NCI-H1694 treated with DMSO at 0.1 percent for 48 hours (cell line): ENCODE measurements around the gene ZBTB5.
"Not testable (repeated sequence)": the region's sequence is repeated elsewhere in the genome, so short reads cannot be mapped to it uniquely, and the experiment has no call there.

Experiments used
- DNase-seq: peaks from one replicate; lab custom pipeline; 2025; lab: John Stamatoyannopoulos, UW

ZBTB5 gene

DNA sequence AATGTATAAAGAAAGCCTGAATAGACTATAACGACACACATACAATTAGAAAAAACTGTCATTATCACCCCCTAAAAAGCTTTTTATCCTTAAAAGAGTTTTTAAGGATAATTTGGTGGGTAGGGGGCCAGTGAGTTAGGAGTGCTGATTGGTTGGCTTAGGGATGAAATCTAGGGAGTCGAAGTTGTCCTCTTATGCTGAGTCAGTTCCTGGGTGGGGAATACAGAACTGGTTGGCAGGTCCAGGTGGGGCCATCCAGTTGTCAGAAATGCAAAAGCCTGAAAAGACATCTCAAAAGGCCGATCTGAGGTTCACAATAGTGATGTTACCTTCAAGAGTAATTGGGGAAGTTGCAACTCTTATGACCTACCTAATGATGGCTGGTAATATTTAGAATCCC is 13.6 kb downstream of the ZBTB5 start:
- DNase-seq: no peak

DNA sequence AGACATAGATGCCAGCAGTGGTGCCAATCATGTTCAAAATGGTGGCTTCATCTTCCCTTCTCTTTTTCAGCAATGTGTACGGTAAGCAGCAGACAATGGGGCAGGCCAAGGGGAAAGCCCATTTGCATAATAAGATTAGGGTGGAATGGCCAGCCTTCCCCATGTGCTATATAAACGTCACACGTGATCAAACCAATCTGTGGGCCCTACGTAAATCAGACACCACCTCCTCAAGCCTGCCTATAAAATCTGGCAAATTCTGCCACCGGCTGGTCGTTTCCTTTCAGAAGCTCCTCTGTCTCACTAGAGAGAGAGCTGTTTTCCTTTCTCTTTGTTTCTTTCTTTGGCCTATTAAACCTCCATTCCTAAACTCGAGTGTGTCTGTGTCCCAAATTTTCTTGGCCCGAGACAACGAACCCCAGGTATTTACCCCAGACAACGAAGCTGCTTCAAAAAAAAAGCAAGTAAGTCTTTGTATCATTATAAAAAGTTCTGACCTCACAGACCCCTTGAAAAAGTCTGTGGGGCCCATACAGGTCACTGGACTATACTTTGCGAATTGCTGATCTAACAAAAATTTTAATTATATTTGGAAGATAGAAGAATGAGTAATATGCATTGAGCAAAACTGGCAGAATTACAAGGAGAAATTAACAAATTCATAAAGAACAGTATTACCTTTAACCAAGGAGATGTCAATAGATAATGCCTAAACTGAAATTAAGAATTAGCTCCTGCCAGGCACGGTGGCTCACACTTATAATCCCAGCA is 15.2 kb downstream of the ZBTB5 start:
- no peak for DNase-seq

DNA sequence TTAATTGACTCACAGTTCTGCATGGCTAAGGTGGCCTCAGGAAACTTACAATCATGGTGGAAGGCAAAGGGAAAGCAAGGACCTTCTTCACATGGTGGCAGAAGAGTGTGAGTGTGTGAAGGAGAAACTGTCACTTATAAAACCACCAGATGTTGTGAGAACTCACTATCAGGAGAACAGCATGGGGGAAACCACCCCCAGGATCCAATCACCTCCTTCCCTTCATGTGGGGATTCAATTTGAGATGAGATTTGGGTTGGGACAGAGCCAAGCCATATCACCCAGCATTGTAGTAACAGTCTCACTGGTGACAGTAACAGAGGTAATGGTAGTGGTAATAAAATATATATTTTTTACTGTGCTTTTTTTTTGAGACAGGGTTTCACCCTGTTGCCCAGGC is 18.1 kb downstream of the ZBTB5 start:
- no peak for DNase-seq

DNA sequence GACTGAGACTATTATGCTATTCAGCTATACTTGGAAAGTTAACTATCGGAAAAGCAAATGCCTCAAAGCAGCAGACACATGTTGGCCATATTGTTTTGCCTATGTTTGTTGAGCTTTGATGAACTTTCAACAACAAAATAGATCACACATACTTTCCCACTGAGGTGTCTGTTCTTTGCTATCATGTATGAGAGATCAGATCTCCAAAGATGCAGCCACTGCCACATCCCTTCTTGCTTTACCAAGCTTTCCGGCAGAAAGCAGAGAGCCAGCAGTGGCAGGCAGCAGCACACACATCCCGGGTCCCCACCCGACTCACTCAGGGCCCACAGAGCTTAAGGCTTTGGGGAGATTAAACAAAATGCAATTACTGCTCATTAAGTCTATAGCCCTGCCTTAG is 18.8 kb downstream of the ZBTB5 start:
- DNase-seq: no peak

DNA sequence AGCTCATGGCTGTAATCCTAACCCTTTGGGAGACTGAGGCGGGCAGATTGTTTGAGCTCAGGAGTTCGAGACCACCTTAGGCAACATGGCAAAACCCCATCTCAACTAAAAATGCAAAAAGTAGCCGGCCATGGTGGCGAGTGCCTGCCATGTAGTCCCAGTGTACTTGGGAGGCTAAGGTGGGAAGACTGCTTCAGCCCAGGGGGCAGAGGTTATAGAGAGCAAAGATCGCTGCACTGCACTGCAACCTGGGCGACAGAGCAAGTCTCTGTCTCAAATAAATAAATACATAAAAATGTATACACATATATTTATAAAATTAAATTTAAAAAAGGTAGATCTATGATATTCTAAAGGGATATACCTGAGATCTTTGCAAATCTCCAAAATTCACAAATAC is 19.4 kb downstream of the ZBTB5 start:
- DNase-seq: no peak

DNA sequence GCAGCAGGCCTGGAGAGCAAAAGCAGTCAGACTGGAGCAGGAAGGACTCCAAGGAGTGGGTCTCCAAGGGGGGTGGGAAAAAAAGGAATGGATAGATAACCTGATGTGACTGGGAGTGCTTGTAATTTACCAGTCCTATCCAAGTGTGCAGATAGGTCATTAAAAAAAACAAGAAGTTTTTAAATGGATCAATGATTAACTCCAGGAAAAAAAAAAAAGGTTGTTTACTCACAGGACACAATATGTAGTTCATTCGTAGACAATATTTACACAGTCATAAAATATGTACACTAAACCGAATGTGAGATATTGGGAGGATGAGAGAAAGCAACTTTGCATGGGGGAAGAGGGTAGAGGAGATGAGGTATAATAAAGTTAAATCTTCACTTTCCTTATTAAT is 20.4 kb downstream of the ZBTB5 start:
- DNase-seq: no peak

DNA sequence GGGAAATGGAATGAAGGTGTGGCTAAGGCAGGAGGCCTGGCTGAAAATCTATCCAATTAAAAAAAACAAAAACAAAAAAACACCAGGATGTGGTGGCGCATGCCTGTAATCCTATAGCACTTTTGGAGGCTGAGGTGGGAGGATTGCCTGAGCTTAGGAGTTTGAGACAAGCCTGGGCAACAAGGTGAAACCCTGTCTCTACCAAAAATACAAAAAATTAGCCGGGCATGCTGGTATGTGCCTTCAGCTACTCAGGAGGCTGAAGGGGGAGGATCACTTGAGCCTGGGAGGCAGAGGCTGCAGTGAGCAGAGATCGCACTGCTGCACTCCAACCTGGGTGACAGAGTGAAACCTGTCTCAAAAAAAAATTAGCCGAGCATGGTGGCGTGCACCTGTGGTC is 21.7 kb downstream of the ZBTB5 start:
- no peak for DNase-seq

DNA sequence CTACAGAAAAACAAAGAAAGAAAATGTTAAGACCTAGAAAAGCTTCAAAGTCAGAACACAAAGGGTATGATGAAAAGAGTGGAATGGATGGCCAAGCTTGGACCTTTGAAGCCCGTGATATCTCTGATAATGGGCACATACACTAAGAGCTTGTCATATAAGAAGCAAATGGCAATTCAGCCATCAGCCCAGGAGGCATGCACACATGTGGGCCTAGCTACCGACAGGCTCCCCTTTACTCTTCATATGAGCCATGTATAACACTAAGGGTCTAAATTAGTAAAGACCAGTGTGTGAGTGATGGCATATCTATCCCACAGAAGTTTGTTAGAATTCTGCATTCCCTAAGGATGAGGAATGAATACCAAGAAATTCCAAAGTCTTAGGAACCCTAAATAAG is 22.7 kb downstream of the ZBTB5 start:
- DNase-seq: no peak

DNA sequence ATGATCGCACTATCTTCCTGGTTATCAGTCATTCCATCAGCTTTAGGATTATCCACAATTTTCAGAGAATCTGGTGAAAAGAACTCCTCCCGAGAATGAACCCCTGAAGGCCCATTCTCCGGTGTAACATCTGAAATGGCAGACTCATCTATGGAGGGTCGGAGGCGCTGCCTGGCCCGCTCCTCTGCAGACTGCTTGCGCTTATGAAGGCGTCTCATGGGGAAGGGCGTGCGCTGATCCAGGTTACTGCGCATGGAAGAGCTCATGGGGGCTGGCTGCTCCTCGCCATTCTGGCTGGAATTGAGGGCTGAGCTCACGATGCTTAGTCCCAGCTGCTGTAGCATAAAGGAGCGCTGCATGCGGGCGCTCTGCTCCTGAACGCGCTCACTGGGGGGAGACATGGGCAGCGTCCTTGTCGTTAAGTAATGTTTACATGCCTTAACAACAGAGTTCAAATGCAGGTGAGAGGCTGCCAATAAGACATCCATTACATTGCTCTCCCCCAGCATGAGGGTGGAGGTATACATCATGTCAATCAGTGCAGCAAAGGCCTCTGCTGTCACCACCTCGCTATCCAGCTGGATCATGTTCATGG is 23.4 kb downstream of the ZBTB5 start:
- no peak for DNase-seq

DNA sequence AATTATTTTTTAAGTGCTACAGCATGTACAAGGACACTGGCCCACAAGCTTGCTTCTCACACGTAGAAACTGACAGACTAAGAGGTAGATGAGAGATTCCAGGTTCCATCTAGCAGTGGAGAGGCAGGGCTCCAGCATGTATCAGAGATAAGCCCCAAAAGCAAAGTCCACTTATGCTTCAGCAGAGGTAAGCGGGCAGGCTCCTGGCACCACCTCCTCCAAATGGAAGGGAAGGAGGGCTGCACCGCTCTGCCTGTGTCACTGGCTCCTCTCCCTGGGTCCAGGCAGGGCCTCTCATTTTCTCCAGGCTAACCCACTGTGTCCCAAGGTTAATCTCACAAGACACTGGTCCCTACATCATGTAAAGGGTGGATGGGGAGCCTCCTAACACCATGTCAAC is 26.9 kb downstream of the ZBTB5 start:
- DNase-seq: no peak

DNA sequence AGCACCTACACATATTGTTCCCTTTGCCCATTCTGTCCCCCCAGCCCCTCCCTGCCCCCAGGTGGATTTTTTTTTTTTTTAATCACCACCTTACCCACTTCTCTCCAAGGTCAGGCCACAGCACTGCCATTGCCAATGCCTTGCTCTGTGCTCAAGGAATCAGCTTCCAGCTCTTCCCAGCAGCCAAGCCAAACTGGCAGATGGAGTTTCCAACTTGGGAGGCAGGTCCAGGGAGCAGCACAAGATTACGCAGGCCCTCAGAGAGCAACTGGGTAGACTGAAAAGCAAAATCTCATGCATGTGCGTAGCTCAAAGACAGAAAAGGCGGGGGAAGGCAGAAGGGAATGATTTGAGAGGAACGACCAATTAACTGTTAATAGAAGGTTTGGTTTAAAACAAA is 27.6 kb downstream of the ZBTB5 start:
- DNase-seq: no peak

DNA sequence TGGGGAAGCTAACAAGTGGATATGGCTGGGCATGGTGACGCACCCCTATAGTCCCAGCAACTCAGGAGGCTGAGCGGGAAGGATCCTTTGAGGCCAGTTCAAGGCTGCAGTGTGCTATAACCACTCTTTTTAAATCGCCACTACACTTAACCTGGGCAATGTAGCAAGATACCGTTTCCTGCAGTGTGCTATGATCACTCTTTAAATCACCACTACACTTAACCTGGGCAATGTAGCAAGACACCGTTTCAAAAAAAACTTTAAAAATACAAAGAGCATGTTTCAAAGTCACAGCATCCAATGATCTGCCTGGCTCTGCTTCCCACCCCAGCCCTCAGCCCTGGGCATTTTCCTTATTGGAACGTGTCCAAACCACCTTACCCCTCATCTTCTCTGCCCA is 28.2 kb downstream of the ZBTB5 start:
- no peak for DNase-seq

DNA sequence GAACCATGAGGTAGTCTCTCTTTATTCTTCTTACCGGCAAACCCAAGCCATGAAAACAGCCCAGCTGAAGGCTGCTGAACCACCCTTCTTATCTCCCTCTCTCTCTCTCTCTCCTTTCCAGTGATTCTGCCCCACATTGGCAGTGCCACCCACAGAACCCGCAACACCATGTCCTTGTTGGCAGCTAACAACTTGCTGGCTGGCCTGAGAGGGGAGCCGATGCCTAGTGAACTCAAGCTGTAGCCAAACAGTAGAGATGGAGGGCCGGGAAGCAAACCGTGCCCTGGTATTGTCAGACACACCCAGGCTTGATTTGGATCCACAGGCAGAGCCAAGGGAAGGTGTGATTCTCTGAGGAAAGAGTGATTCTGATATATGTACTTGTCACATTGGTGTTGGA is 28.7 kb downstream of the ZBTB5 start:
- no peak for DNase-seq

DNA sequence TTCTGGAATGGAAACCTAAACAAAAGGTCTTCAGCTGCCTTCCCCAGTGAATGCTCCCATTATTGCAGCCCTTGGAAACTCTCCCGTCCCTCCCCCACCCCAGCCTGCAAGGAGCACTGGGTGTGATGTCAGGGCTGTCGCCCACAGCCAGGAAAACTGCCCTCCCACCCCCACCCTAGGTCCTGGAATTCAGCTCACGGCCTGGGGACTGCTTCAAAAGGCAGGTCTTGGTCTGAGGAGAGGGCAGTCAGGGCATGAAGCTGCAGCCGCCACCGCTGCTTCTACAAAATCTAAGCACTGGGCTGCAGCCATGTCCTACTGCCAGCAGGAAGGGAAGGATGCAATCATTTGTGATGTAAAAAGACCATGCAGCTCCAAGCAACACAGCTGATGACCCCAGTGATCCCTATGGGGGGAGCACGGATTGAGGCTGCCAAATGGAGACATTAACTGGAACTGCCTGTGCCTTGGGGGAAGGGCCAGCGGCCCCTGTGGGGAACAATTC is 31.3 kb downstream of the ZBTB5 start:
- no peak for DNase-seq

DNA sequence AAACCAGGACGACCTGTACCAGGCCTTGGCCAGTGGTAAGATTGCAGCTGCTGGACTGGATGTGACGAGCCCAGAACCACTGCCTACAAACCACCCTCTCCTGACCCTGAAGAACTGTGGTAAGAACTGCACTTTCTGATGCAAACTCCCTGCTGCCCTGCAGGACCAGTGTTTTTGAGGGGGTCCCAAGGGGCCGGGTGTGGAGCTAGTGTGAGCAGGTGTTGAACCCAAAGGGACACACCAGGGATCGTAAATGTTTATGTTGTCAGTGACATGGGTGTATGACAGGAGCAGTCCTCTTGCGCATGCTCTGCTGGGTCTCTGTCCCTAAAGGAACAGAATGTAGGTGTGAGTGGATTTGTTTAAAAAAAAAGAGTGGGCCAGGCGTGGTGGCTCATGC is 33.2 kb downstream of the ZBTB5 start:
- DNase-seq: no peak

DNA sequence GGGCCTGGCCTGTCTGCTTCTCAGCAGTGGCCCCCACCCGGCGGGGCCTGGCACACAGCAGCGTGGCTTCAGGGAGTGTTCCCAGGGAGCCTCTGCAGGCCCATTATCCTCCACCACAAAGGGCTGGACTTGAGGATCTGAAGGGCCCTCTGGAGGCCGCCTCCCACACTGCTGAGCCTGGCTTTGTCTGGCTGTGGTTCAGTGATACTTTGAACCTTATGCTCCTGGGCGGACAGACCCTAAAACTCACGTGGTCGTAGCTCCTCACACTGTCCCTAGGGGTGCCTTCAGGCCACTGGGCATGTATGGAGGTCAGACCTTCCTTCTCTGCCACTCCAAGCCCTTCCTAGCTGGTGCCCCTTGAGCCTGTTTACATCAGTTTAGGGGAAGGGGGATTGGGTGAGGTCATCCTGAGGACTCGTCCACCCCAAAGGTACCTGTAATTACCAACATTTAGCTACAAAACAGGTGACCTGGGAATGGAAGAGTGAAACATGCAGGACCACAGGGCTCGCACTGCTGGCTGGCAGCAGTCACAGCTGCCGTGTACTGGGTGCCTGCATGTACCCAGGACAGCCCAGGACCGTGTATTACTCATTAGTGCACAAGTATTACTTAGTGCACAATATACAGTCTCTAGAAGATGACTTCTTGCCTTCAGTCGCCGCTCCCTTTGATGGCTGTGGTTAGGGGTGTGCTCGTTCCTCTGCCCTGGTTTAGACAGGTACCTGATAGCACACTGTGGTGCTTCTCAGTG is 34.2 kb downstream of the ZBTB5 start:
- no peak for DNase-seq

DNA sequence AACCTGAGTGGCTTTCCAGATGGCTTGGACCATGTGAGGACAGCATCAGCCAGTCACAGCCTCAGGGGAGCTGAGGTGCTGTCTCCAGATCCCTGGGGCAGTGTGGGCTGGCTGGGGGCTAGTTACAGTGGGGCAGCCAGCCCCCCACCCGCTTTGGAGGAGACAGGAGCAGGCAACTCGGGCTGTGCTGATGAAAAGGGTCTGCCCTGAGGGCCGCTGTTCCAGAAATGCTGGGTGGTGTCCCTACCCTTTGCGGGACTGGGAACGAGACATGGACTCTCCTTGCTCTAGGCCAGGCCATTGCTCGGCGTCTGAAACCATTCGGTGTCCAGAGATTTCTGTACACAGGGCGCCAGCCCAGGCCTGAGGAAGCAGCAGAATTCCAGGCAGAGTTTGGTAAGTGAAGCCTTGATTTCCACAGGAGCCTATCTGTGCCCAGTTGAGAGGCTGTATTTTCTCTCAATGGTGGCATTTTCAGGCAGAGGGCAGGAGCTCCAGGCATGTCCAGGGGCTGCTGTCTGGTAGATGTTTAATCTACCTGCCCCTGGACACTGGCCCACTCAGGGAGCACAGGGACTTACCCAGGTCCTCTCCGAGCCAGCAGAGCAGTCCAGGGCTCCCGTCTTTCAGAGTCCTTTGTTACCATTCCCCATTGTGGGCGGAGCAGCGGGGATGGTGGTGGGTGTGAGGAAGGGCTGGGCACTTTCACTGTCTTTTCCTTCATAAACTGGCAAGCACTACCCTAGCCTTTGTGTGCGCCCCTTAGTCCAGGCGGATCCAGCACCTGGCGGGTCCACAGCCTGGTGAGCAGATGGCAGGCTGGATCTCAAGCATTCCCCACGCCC is 35.6 kb downstream of the ZBTB5 start:
- DNase-seq: no peak

DNA sequence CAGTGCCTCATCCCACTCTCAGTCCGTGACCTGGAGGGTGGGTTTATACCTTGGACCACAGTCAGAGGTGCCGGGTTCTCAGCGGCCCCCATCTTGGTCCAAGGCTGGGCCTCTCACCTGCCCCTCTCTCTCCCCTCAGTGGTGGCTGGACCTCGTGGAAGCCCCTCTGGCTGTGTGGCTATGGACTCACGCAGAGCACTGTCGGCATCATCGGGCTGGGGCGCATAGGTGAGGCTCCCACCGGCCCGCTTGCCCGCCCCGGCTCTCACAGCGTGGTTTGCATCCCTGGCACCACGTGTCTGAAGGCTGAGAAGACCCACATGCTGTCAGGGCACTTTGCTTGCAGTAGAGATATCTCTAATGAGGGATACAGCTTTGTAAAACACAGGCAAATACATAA is 36.9 kb downstream of the ZBTB5 start:
- no peak for DNase-seq

DNA sequence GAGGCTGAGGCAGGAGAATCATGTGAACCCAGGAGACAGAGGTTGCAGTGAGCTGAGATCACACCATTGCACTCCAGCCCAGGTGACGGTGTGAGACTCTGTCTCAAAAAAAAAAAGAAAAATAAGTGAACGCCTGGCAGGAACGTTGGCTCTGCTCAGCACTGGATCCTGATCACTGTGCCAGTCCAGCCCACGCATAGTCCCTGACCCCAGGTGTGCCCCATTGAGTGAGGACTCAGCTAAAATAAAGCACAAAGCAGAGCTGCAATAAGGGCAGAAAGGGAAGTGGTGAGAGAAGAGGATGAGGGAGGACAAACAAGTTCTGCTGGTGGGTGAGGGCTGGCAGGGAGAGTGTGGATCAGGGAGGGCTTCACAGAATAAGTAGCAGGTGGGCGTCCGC is 38.4 kb downstream of the ZBTB5 start:
- no peak for DNase-seq

DNA sequence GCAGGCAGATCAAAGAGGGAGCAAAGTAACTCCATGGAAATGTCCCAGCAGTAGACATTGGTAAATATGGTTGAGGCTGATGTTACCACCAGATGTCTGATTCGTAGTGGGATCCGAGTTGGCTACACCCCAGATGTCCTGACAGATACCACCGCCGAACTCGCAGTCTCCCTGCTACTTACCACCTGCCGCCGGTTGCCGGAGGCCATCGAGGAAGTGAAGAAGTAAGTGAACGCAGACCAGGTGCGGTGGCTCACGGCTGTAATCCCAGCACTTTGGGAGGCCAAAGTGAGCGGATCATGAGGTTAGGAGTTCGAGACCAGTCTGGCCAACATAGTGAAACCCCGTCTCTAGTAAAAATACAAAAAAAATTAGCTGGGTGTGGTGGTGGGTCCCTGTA is 38.8 kb downstream of the ZBTB5 start:
- not testable (repeated sequence) for DNase-seq

DNA sequence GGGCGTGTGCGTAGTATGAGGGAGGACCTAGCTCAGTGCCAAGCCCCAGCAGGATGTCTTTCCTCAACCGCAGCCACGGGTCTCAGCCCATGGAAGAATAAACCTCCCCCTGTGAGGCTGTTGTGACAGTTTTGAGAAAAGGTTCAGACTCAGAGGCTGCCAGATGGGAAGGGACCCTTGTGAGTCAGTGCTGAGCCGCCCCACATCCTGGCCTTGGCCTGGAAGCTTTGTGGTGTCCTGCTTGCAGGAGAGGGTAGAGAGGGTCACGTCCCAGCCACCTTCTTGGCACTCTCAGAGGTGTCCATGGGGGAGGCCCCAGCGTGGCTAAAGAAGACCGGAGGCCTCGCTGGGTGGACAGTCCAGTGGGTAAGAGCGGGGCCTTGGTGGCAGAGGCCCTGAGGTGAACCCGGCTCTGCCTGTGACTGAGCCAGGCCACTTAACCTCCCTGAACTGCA is 39.9 kb downstream of the ZBTB5 start:
- no peak for DNase-seq

DNA sequence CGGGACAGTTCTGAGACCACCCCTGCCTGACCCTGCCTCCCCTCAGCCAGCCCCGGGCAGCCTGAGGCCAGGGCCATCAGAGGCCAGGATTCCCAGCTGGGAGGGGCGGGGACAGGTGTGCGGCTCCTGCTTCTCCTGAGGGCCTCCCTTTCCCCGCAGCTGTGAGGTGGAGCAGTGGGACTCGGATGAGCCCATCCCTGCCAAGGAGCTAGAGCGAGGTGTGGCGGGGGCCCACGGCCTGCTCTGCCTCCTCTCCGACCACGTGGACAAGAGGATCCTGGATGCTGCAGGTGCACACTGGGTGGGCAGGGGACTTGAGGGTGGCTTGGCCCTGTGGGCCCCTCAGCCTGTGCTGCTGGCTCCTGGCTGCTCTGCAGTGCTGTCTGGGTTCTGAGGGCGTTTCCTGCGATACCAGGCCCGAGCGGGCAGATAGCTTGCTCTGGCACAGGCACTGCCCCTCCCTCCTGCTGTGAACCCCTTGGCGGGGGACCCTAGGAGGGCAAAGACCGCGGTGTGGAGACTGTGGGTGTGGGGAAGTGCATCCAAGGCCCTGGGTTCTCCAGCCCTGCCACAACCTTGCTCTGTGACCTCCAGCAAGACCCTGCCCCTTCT is 40.5 kb downstream of the ZBTB5 start:
- no peak for DNase-seq
